B cell (primary cell): Measurements from ENCODE around the gene ZBTB25.

Source experiments
- CTCF ChIP-seq: fragments of 200-600 bp; IDR thresholded peaks from one replicate; pipeline ENCODE4 v1.8.0; 2022; ENCODE audit warnings: antibody characterized with exemption, mild to moderate bottlenecking
- EZH2 ChIP-seq: IDR thresholded peaks from 2 replicates; pipeline ENCODE4 v1.6.1; 2012; ENCODE audit warnings: borderline replicate concordance, low read depth, mild to moderate bottlenecking, moderate library complexity, low read length; ENCODE audit not compliant: insufficient read depth, poor library complexity, severe bottlenecking

DNA sequence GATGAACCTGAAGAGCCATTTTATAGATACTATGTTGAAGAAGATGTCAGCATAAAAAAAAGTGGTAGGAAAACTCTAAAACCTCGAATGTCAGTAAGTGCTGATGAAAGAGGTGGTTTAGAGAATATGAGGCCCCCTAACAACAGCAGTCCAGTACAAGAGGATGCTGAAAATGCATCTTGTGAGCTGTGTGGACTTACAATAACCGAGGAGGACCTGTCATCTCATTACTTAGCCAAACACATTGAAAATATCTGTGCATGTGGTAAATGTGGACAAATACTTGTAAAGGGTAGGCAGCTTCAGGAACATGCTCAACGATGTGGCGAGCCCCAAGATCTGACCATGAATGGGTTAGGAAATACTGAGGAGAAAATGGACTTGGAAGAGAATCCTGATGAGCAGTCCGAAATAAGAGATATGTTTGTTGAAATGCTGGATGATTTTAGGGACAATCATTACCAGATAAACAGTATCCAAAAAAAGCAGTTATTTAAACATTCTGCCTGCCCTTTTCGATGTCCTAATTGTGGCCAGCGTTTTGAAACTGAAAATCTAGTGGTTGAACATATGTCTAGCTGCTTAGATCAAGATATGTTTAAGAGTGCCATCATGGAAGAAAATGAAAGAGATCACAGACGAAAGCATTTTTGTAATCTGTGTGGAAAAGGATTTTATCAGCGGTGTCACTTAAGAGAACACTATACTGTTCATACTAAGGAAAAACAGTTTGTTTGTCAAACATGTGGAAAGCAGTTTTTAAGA lies 19.1 kb upstream of the ZBTB25 start:
- TF ChIP-seq CTCF, result no peak
- no peak for TF ChIP-seq EZH2
